ENCODE data around the gene FGD4.

The FGD4 gene

DNA sequence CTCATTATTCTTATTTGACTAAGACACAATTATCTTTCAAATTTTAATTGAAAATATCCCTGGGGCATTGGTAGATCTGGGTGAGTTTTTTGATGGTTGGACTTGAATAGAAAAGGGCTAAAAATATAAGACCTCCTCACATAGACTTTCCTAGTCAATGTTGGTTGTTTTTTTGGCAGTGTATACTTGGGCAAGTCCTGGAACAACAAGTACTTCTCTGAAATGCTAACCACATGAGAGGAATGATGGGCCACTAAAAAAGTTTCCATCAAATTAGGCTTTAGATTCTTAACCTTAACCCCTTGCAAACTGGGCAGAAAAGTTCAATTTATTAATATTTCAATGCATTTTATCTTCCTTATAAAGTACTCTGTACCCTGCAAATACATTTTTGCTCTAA, 97.6 kb downstream of the FGD4 start:
- Histone ChIP-seq H3K9me3 (ENCODE audit: severe bottlenecking) (no peaks in the 10 kb centered on the region), H3K4me3 (ENCODE audit: low read depth, low read length) (no peak overlapping the region), H3K36me3 (no peaks in the 10 kb centered on the region), H3K27me3 (ENCODE audit: insufficient read depth, low read depth, severe bottlenecking) (no peaks in the 10 kb centered on the region), H3K27ac (no peak overlapping the region)
- no peak for DNase-seq
- TF ChIP-seq, protein P1, sequence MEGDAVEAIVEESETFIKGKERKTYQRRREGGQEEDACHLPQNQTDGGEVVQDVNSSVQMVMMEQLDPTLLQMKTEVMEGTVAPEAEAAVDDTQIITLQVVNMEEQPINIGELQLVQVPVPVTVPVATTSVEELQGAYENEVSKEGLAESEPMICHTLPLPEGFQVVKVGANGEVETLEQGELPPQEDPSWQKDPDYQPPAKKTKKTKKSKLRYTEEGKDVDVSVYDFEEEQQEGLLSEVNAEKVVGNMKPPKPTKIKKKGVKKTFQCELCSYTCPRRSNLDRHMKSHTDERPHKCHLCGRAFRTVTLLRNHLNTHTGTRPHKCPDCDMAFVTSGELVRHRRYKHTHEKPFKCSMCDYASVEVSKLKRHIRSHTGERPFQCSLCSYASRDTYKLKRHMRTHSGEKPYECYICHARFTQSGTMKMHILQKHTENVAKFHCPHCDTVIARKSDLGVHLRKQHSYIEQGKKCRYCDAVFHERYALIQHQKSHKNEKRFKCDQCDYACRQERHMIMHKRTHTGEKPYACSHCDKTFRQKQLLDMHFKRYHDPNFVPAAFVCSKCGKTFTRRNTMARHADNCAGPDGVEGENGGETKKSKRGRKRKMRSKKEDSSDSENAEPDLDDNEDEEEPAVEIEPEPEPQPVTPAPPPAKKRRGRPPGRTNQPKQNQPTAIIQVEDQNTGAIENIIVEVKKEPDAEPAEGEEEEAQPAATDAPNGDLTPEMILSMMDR (IDR thresholded peaks at IDR 0.05; ENCODE audit: low read depth, low read length): no peak

DNA sequence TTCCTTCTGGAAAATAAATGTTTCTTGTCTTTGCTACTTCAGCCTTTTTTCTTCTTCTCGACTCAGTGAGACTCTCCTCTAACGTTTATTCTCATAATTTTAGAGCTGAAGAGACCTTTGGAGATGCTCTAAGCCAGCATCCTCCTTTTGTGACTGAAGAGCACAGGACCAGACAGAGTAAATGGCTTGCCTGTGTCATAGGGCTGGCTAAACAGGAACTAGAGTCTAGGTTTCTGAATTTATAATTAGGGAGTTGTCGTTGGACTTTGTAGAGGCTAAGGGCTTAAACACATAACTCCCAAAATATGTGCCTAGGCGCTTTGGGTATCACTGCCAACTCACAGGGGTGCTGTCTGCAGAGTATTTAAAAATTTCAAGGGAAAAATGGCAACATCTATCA, 98.5 kb downstream of the FGD4 start:
- Histone ChIP-seq H3K9me3 (ENCODE audit: severe bottlenecking) (no peaks in the 10 kb centered on the region), H3K27ac (no peak overlapping the region), H3K4me3 (ENCODE audit: low read depth, low read length) (no peak overlapping the region), H3K27me3 (ENCODE audit: insufficient read depth, low read depth, severe bottlenecking) (no peaks in the 10 kb centered on the region), H3K36me3 (no peaks in the 10 kb centered on the region)
- TF ChIP-seq, protein P1 (IDR thresholded peaks at IDR 0.05; ENCODE audit: low read depth, low read length): no peak
- no peak for DNase-seq

DNA sequence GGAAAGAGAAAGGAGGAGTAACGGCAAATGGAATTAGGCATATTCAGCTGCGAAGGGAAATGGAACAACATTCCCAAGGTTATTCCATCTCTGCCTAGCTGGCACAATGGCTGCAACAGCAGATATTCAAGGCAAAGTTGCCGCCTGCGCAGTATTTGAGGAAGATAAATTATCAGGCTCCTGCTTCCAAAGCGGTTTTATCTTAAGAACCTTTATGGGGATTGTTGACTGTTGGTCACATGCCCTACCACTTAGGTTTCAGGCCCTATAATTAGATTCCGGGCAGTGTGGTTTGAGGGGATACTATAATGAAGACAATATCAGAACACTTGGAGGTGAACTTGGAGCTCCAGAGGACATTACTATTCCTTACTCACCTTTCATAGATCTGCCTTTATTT, 99.7 kb downstream of the FGD4 start:
- TF ChIP-seq, protein P1 (IDR thresholded peaks at IDR 0.05; ENCODE audit: low read depth, low read length): no peak
- Histone ChIP-seq H3K4me3 (ENCODE audit: low read depth, low read length) (no peak overlapping the region), H3K27ac (no peak overlapping the region), H3K36me3 (no peaks in the 10 kb centered on the region), H3K9me3 (ENCODE audit: severe bottlenecking) (no peaks in the 10 kb centered on the region), H3K27me3 (ENCODE audit: insufficient read depth, low read depth, severe bottlenecking) (no peaks in the 10 kb centered on the region)
- DNase-seq: peak; percentile 9

DNA sequence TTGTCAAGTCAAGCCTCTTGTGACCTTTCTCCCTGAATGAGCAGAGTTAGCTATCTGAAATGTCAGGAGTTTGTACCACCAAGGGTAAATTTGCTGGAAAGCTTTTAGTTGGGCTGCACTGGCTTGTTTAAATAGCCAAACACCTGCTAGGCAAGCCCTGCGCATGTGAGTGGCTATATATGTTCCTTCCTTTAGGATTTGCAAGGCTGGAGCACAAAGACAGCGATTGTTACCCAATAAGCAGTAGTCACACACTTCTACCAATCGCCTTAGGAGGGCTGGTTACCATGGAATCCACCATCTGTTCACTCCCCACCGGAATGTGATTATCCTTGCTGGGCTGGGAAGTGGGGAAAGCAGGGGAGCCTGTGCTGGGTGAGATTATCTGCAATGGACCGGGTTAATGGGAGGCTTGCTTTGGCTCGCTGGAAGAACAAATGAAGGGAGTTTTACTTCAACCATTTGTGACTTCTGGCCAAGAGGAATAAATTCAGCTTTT, 102.5 kb downstream of the FGD4 start:
- TF ChIP-seq, protein P1 (IDR thresholded peaks at IDR 0.05; ENCODE audit: low read depth, low read length): no peak
- Histone ChIP-seq H3K27me3 (ENCODE audit: insufficient read depth, low read depth, severe bottlenecking) (no peaks in the 10 kb centered on the region), H3K9me3 (ENCODE audit: severe bottlenecking) (no peaks in the 10 kb centered on the region), H3K27ac (peak overlapping the region; percentile 49), H3K36me3 (no peaks in the 10 kb centered on the region), H3K4me3 (ENCODE audit: low read depth, low read length) (peak overlapping the region; percentile 39)
- DNase-seq: peak; percentile 93

DNA sequence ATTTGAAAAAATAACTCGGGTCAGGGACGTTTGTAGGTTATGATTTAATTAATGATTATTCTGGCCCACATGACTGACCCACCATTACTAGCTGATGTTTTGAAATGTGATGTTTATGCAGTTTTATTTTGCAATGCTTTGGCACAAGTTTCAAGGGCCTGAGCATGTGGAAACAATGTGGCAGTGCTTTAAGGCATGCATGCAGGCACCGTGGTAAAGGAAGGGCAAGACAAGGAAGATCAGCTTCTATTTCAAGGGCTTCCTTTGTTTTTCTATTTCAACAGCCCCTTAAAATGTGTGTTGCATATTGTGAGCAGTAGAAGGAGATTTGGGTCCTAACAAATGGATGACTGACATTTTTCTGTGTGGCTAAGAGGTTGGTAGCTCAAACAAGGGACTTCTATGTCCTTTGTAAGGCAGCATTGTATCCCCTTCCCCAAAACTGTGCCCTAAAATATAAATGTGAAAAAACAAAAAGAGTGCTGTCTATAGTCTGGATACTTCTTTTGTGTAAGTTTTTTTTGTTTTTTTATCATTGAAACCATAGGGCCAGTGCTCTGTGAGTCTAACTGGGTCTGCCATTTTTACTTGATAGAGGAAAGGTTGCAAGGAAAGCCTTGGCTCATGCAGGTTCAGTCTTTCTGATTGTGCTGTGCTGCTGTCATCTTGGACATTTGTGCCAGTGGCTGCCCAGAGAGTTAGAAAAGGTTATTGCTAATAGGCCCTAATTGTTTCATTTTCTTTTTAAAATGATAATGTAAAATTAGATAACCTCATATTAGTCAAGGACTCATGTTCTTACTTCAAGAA, 103.5 kb downstream of the FGD4 start:
- no peaks in the 10 kb centered on the region for H3K27me3 ChIP-seq (ENCODE audit: insufficient read depth, low read depth, severe bottlenecking)
- no peaks in the 10 kb centered on the region for H3K9me3 ChIP-seq (ENCODE audit: severe bottlenecking)
- TF ChIP-seq, protein P1 (IDR thresholded peaks at IDR 0.05; ENCODE audit: low read depth, low read length): no peak
- DNase-seq: no peak
- peak overlapping the region; percentile 39 for H3K4me3 ChIP-seq (ENCODE audit: low read depth, low read length)
- peak overlapping the region; percentile 49 for H3K27ac ChIP-seq
- no peaks in the 10 kb centered on the region for H3K36me3 ChIP-seq
